ENCODE data around the gene VSTM1. TPM values are rescaled to one million over a fixed set of nuclear protein-coding genes. Genes with fewer than 3 reads are reported as not detected.

The VSTM1 gene
- total RNA-seq, 1 experiment from 2014 or later: 0.59 TPM

GRCh38 chr19:54073829-54074228, 10.1 kb upstream of the VSTM1 start:
- Histone ChIP-seq H3K4me3 (no peak overlapping the region), H3K36me3 (ENCODE audit: low read depth) (no peaks in the 10 kb centered on the region), H3K27me3 (ENCODE audit: insufficient read depth, low read depth) (peaks cover 9% of the 10 kb centered on the region; the same call in 1 of the 2 replicates), H3K79me2 (ENCODE audit: low read depth) (no peaks in the 10 kb centered on the region), H3K9me2 (ENCODE audit: insufficient read depth) (no peaks in the 10 kb centered on the region), H3K4me2 (no peak overlapping the region), H3K9me3 (ENCODE audit: insufficient read depth, low read depth) (no peaks in the 10 kb centered on the region), H3K27ac (no peak overlapping the region), H3F3A (ENCODE audit: insufficient read depth, low read depth) (no peaks in the 10 kb centered on the region), H2AFZ (no peak overlapping the region), H4K20me1 (ENCODE audit: insufficient read depth) (no peaks in the 10 kb centered on the region), H3K4me1 (replicated peaks; ENCODE audit: insufficient read depth) (no peaks in the 10 kb centered on the region)
- intact Hi-C loops (cut with micrococcal nuclease; ENCODE audit: unreplicated experiment): no loop called here
- ChIA-PET POLR2A (ENCODE audit: unreplicated experiment) (no interaction called here), CTCF (no interaction called here)
- DNase-seq: no peak
- BruUV-seq (replicated peaks): no TSS peak
- TF ChIP-seq EZH2 (IDR thresholded peaks at IDR 0.05; ENCODE audit: low read depth): no peak

DNA sequence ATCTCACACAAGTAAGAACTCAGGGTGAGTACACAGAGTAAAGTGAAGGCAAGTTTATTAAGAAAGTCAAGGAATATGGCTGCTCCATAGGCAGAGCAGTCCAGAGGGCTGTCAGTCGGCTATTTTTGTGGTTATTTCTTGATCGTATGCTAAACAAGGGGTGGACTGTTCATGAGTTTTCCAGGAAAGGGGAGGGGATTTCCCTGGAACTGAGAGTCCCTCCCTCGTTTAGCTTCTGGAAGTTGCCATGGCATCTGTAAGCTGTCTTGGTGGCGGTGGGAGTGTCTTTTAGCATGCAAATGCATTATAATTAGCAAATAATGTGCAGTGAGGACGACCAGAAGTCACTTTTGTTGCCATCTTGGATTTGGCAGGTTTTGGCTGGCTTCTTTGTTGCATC, 5.8 kb upstream of the VSTM1 start:
- intact Hi-C loops (cut with micrococcal nuclease; ENCODE audit: unreplicated experiment): no loop called here
- no peaks in the 10 kb centered on the region for H3K9me2 ChIP-seq (ENCODE audit: insufficient read depth)
- ChIA-PET CTCF (no interaction called here), POLR2A (ENCODE audit: unreplicated experiment) (no interaction called here)
- no peaks in the 10 kb centered on the region for H4K20me1 ChIP-seq (ENCODE audit: insufficient read depth)
- no peak overlapping the region for H3K27ac ChIP-seq
- H3K27me3 ChIP-seq (ENCODE audit: insufficient read depth, low read depth): peaks cover 27% of the 10 kb centered on the region
- H3K36me3 ChIP-seq (ENCODE audit: low read depth): no peaks in the 10 kb centered on the region
- H3K9me3 ChIP-seq (ENCODE audit: insufficient read depth, low read depth): no peaks in the 10 kb centered on the region
- H3K4me3 ChIP-seq: no peak overlapping the region
- H2AFZ ChIP-seq: no peak overlapping the region
- H3F3A ChIP-seq (ENCODE audit: insufficient read depth, low read depth): no peaks in the 10 kb centered on the region
- no peaks in the 10 kb centered on the region for H3K79me2 ChIP-seq (ENCODE audit: low read depth)
- H3K4me1 ChIP-seq (replicated peaks; ENCODE audit: insufficient read depth): no peaks in the 10 kb centered on the region
- no peak for TF ChIP-seq EZH2 (IDR thresholded peaks at IDR 0.05; ENCODE audit: low read depth)
- TF ChIP-seq, protein P1, sequence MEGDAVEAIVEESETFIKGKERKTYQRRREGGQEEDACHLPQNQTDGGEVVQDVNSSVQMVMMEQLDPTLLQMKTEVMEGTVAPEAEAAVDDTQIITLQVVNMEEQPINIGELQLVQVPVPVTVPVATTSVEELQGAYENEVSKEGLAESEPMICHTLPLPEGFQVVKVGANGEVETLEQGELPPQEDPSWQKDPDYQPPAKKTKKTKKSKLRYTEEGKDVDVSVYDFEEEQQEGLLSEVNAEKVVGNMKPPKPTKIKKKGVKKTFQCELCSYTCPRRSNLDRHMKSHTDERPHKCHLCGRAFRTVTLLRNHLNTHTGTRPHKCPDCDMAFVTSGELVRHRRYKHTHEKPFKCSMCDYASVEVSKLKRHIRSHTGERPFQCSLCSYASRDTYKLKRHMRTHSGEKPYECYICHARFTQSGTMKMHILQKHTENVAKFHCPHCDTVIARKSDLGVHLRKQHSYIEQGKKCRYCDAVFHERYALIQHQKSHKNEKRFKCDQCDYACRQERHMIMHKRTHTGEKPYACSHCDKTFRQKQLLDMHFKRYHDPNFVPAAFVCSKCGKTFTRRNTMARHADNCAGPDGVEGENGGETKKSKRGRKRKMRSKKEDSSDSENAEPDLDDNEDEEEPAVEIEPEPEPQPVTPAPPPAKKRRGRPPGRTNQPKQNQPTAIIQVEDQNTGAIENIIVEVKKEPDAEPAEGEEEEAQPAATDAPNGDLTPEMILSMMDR (conservative IDR thresholded peaks at IDR 0.05): no peak
- no peak for DNase-seq
- no peak overlapping the region for H3K4me2 ChIP-seq
- BruUV-seq (replicated peaks): no TSS peak

DNA sequence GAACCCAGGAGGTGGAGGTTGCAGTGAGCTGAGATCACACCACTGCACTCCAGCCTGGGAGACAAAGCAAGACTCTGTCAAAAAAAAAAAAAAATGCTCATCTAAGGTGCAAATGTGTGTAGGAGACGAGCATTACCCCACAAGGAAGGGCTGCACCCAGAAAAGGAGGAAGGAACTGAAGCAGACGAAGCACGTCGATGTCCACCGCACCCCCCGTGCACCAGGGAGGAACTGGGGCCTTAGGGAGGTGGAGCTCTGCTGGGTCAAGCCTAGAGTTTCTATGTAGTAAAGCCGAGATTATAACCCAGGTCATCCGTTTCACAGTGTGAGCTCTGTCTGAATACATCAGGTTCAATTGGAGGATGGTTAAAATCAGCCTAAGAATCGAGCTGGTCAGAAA, 1.1 kb downstream of the VSTM1 start:
- no peak for TF ChIP-seq EZH2 (IDR thresholded peaks at IDR 0.05; ENCODE audit: low read depth)
- TF ChIP-seq, protein P1 (conservative IDR thresholded peaks at IDR 0.05): no peak
- no peak overlapping the region for H3K4me3 ChIP-seq
- POLR2A ChIA-PET (ENCODE audit: unreplicated experiment): no interaction called here
- no peak overlapping the region for H3K4me2 ChIP-seq
- BruUV-seq (replicated peaks): no TSS peak
- no peaks in the 10 kb centered on the region for H3K9me2 ChIP-seq (ENCODE audit: insufficient read depth)
- H3K4me1 ChIP-seq (replicated peaks; ENCODE audit: insufficient read depth): no peaks in the 10 kb centered on the region
- no peaks in the 10 kb centered on the region for H3K36me3 ChIP-seq (ENCODE audit: low read depth)
- H2AFZ ChIP-seq: no peak overlapping the region
- no peak for DNase-seq
- no peaks in the 10 kb centered on the region for H3F3A ChIP-seq (ENCODE audit: insufficient read depth, low read depth)
- H3K9me3 ChIP-seq (ENCODE audit: insufficient read depth, low read depth): no peaks in the 10 kb centered on the region
- intact Hi-C loops (cut with micrococcal nuclease; ENCODE audit: unreplicated experiment): no loop called here
- H4K20me1 ChIP-seq (ENCODE audit: insufficient read depth): no peaks in the 10 kb centered on the region
- H3K27ac ChIP-seq: no peak overlapping the region
- CTCF ChIA-PET: no interaction called here
- no peaks in the 10 kb centered on the region for H3K79me2 ChIP-seq (ENCODE audit: low read depth)
- peaks cover 35% of the 10 kb centered on the region for H3K27me3 ChIP-seq (ENCODE audit: insufficient read depth, low read depth)

DNA sequence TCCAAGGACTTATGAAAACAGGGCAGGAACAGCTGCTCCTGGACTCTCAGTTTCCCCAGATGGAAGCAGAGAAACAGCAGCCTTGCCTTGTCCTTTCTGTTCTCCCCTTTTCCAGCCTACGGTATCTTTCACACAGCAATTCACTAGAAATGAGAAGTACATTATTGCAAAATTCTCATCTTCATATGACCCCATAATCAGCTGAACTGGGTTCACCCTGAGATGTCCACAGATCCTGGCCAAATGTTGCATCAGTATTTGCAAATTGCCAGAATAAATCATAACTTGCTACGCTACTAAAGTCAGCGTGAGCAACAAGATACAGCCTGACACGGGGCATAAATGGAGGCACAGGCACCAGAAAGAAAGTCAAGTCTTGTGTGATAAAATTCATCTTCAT, 16.1 kb downstream of the VSTM1 start:
- ChIA-PET CTCF (no interaction called here), POLR2A (ENCODE audit: unreplicated experiment) (no interaction called here)
- no peak overlapping the region for H3K4me2 ChIP-seq
- H4K20me1 ChIP-seq (ENCODE audit: insufficient read depth): no peaks in the 10 kb centered on the region
- no peaks in the 10 kb centered on the region for H3K79me2 ChIP-seq (ENCODE audit: low read depth)
- H2AFZ ChIP-seq: no peak overlapping the region
- H3K27ac ChIP-seq: no peak overlapping the region
- H3K27me3 ChIP-seq (ENCODE audit: insufficient read depth, low read depth): peaks cover 28% of the 10 kb centered on the region
- no peaks in the 10 kb centered on the region for H3K4me1 ChIP-seq (replicated peaks; ENCODE audit: insufficient read depth)
- intact Hi-C loops (cut with micrococcal nuclease; ENCODE audit: unreplicated experiment): no loop called here
- H3F3A ChIP-seq (ENCODE audit: insufficient read depth, low read depth): no peaks in the 10 kb centered on the region
- no peaks in the 10 kb centered on the region for H3K36me3 ChIP-seq (ENCODE audit: low read depth)
- no peak for DNase-seq
- no peak overlapping the region for H3K4me3 ChIP-seq
- H3K9me2 ChIP-seq (ENCODE audit: insufficient read depth): no peaks in the 10 kb centered on the region
- H3K9me3 ChIP-seq (ENCODE audit: insufficient read depth, low read depth): no peaks in the 10 kb centered on the region
- no peak for TF ChIP-seq EZH2 (IDR thresholded peaks at IDR 0.05; ENCODE audit: low read depth)
- TF ChIP-seq, protein P1 (conservative IDR thresholded peaks at IDR 0.05): no peak
- no TSS peak for BruUV-seq (replicated peaks)
